ENCODE data around the gene RANBP2.

GRCh38 chr2:108809936-108810335 lies 90.7 kb downstream of the RANBP2 start:
- TF ChIP-seq CTCF (IDR thresholded peaks at IDR 0.05; ENCODE audit: low read depth, low read length) (no peak), EZH2phosphoT487 (IDR thresholded peaks at IDR 0.05; ENCODE audit: low read depth) (no peak)

All from OCI-LY3 (cell line).